Esophagus muscularis mucosa (tissue), 4 donors: ENCODE data around the gene KLRD1.

ENCODE experiments used
- EP300 ChIP-seq: sonication (generic); formaldehyde crosslinking; IDR thresholded peaks from one replicate; pipeline ENCODE4 v1.6.1; 2017; ENCODE audit warnings: antibody characterized with exemption
- POLR2A ChIP-seq: fragments of 450-650 bp; IDR thresholded peaks from one replicate; pipeline ENCODE4 v1.6.1; 2017; ENCODE audit warnings: antibody characterized with exemption, moderate library complexity, mild to moderate bottlenecking, low read depth
- POLR2AphosphoS5 ChIP-seq, 2 donors: sonication (generic); formaldehyde crosslinking; IDR thresholded peaks; one replicate each; pipeline ENCODE4 v1.6.1; 2017; ENCODE audit warnings: antibody characterized with exemption in 2 of 2
- TF ChIP-seq, protein P1 (sequence below), 3 experiments: fragments of 200-600 bp in 2 of 3; fragments of 450-650 bp in 1 of 3; sonication (generic) in 2 of 3; IDR thresholded peaks; one replicate each; pipeline ENCODE4 v1.5.1; 2017 to 2019; ENCODE audit warnings: antibody characterized with exemption in 3 of 3, mild to moderate bottlenecking in 2 of 3, moderate library complexity in 1 of 3

GRCh38 chr12:10304161-10304574, 3.5 kb upstream of the KLRD1 start:
- TF ChIP-seq POLR2A (no peak), EP300 (no peak), POLR2AphosphoS5 (IDR thresholded peaks at IDR 0.05) (no peak)
- TF ChIP-seq, protein P1, sequence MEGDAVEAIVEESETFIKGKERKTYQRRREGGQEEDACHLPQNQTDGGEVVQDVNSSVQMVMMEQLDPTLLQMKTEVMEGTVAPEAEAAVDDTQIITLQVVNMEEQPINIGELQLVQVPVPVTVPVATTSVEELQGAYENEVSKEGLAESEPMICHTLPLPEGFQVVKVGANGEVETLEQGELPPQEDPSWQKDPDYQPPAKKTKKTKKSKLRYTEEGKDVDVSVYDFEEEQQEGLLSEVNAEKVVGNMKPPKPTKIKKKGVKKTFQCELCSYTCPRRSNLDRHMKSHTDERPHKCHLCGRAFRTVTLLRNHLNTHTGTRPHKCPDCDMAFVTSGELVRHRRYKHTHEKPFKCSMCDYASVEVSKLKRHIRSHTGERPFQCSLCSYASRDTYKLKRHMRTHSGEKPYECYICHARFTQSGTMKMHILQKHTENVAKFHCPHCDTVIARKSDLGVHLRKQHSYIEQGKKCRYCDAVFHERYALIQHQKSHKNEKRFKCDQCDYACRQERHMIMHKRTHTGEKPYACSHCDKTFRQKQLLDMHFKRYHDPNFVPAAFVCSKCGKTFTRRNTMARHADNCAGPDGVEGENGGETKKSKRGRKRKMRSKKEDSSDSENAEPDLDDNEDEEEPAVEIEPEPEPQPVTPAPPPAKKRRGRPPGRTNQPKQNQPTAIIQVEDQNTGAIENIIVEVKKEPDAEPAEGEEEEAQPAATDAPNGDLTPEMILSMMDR (IDR thresholded peaks at IDR 0.05), result no peak
